ENCODE data around the gene PKNOX1. TPM values are rescaled to one million over a fixed set of nuclear protein-coding genes. Genes with fewer than 3 reads are reported as not detected.
A peak's percentile ranks its signal among the peaks of the same experiment; 100 is the strongest.

The PKNOX1 gene
- total and polyA plus RNA-seq, 2 of the 13 experiments (the other 11 are each of a cell fraction or from before 2014, with no cell fraction given), result 7.9 to 16.2 TPM

- no TSS peak for BruUV-seq (replicated peaks)
- WGBS (ENCODE audit: low lambda C conversion rate), result 45% methylated on average over 6 of the region's 6 CpGs
- Histone ChIP-seq H3K4me3 (replicated peaks in 1 of 3; ENCODE audit: insufficient read depth in 1 of 3, low read depth in 2 of 3, low read length in 3 of 3) (no peak overlapping the region), H3K79me2 (ENCODE audit: insufficient read depth, low read length) (no peaks in the 10 kb centered on the region), H3K9ac (ENCODE audit: insufficient read depth, low read depth, low read length) (no peak overlapping the region), H3K27ac (ENCODE audit: extremely low read length, insufficient read depth, low read length) (no peak overlapping the region), H3K9me3 (ENCODE audit: low read length) (no peaks in the 10 kb centered on the region), H4K20me1 (ENCODE audit: insufficient read depth, low read length) (no peaks in the 10 kb centered on the region), H2AFZ (ENCODE audit: low read length) (no peak overlapping the region), H3K27me3 (ENCODE audit: control insufficient read depth in 1 of 2, insufficient read depth in 2 of 2, low read length in 2 of 2) (no peaks in the 10 kb centered on the region; a peak in 1 of 5 replicates), H3K4me1 (ENCODE audit: insufficient read depth, low read length) (peaks cover 5% of the 10 kb centered on the region), H3K36me3 (replicated peaks in 1 of 2; ENCODE audit: control insufficient read depth in 1 of 2, insufficient read depth in 2 of 2, low read length in 2 of 2) (no peaks in the 10 kb centered on the region), H3K4me2 (ENCODE audit: low read depth, low read length) (no peak overlapping the region)
- CTCF ChIA-PET (ENCODE audit: low intra/inter-chr PET ratio, low total read pairs), result no interaction called here
- ATAC-seq, result no peak
- in situ Hi-C loops (cut with HindIII; ENCODE audit: extremely low pct_ligation_motif_present, low pct_unique_long_range_greater_than_20kb), result no loop called here
- POLR2A ChIA-PET, result no interaction called here
- no peak for DNase-seq (ENCODE audit: low spot score)
- FAIRE-seq, result no peak
- intact Hi-C loops (cut with micrococcal nuclease; ENCODE audit: unreplicated experiment), result no loop called here
- TF ChIP-seq CEBPB (IDR thresholded peaks at IDR 0.05; ENCODE audit: borderline replicate concordance, low read depth, low read length) (no peak), PBX2 (CRISPR knock-in tag; IDR thresholded peaks at IDR 0.05) (no peak), RBAK (CRISPR knock-in tag; IDR thresholded peaks at IDR 0.05) (no peak), ZNF441 (CRISPR knock-in tag; IDR thresholded peaks at IDR 0.05; ENCODE audit: borderline replicate concordance) (no peak), E2F1 (CRISPR knock-in tag; IDR thresholded peaks at IDR 0.05) (no peak), HNRNPK (IDR thresholded peaks at IDR 0.05; ENCODE audit: low read depth, low read length, poor library complexity, severe bottlenecking) (peak; percentile 82), SP140L (CRISPR knock-in tag; IDR thresholded peaks at IDR 0.05; ENCODE audit: borderline replicate concordance) (no peak)
- TF ChIP-seq, protein P1, sequence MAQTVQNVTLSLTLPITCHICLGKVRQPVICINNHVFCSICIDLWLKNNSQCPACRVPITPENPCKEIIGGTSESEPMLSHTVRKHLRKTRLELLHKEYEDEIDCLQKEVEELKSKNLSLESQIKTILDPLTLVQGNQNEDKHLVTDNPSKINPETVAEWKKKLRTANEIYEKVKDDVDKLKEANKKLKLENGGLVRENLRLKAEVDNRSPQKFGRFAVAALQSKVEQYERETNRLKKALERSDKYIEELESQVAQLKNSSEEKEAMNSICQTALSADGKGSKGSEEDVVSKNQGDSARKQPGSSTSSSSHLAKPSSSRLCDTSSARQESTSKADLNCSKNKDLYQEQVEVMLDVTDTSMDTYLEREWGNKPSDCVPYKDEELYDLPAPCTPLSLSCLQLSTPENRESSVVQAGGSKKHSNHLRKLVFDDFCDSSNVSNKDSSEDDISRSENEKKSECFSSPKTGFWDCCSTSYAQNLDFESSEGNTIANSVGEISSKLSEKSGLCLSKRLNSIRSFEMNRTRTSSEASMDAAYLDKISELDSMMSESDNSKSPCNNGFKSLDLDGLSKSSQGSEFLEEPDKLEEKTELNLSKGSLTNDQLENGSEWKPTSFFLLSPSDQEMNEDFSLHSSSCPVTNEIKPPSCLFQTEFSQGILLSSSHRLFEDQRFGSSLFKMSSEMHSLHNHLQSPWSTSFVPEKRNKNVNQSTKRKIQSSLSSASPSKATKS (CRISPR knock-in tag; IDR thresholded peaks at IDR 0.05), result no peak
Measured at GRCh38 chr21:42962380-42963007, 11.9 kb upstream of the PKNOX1 start.
